Neural cell (in vitro differentiated cells): ENCODE measurements around the gene NDUFB7.

Experiments used
- EP300 ChIP-seq: fragments of 450-650 bp; conservative IDR thresholded peaks from 2 replicates; pipeline ENCODE4 v1.6.1; 2014; ENCODE audit warnings: antibody characterized with exemption, mild to moderate bottlenecking, moderate library complexity; ENCODE audit not compliant: poor library complexity, severe bottlenecking
- EZH2 ChIP-seq: fragments of 200-600, 300-800 bp; shearing (Covaris generic), sonication (generic); IDR thresholded peaks from 2 replicates; pipeline ENCODE4 v1.6.1; 2014; ENCODE audit warnings: antibody characterized with exemption, low read length, borderline replicate concordance, mild to moderate bottlenecking; ENCODE audit not compliant: insufficient read depth, poor library complexity, severe bottlenecking
- MXI1 ChIP-seq: fragments of 450-650 bp; conservative IDR thresholded peaks from 2 replicates; pipeline ENCODE4 v1.6.1; 2014; ENCODE audit warnings: antibody characterized with exemption, mild to moderate bottlenecking; ENCODE audit not compliant: poor library complexity, severe bottlenecking
- POLR2AphosphoS5 ChIP-seq: IDR thresholded peaks from 2 replicates; pipeline ENCODE4 v1.6.1; 2012
- RAD21 ChIP-seq: fragments of 450-650 bp; conservative IDR thresholded peaks from 2 replicates; pipeline ENCODE4 v1.6.1; 2014; ENCODE audit warnings: antibody characterized with exemption, mild to moderate bottlenecking, moderate library complexity
- SMC3 ChIP-seq: fragments of 450-650 bp; conservative IDR thresholded peaks from 2 replicates; pipeline ENCODE4 v1.6.1; 2014; ENCODE audit warnings: antibody characterized with exemption, mild to moderate bottlenecking, moderate library complexity; ENCODE audit not compliant: poor library complexity
- TAF1 ChIP-seq: IDR thresholded peaks from 2 replicates; pipeline ENCODE4 v1.6.1; 2012; ENCODE audit warnings: low read depth
- TF ChIP-seq, protein P1 (sequence below): fragments of 450-650 bp; IDR thresholded peaks from 2 replicates; pipeline ENCODE4 v1.5.1; 2014; ENCODE audit warnings: antibody characterized with exemption, mild to moderate bottlenecking, moderate library complexity; ENCODE audit not compliant: poor library complexity, severe bottlenecking

DNA sequence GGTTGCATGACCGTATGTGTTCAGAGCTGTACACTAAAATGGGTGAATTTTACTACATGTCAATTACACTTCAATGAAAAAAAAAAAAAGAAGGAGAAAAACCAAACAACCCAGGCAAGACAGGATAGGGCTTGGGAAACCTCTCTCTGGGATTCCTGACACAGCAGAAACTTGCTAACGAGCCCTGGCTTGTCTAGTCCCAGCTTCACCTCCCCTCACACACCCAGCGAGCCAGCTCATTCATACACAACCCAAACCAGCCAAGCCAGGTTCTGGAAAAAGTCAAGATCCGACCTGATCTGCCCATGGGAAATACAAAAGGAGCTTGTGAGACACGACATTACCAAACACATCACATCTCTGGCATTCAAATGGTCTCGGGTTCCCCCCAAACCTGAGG lies 46.1 kb downstream of the NDUFB7 start:
- no peak for TF ChIP-seq MXI1
- no peak for TF ChIP-seq EP300
- no peak for TF ChIP-seq POLR2AphosphoS5
- TF ChIP-seq, protein P1, sequence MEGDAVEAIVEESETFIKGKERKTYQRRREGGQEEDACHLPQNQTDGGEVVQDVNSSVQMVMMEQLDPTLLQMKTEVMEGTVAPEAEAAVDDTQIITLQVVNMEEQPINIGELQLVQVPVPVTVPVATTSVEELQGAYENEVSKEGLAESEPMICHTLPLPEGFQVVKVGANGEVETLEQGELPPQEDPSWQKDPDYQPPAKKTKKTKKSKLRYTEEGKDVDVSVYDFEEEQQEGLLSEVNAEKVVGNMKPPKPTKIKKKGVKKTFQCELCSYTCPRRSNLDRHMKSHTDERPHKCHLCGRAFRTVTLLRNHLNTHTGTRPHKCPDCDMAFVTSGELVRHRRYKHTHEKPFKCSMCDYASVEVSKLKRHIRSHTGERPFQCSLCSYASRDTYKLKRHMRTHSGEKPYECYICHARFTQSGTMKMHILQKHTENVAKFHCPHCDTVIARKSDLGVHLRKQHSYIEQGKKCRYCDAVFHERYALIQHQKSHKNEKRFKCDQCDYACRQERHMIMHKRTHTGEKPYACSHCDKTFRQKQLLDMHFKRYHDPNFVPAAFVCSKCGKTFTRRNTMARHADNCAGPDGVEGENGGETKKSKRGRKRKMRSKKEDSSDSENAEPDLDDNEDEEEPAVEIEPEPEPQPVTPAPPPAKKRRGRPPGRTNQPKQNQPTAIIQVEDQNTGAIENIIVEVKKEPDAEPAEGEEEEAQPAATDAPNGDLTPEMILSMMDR, result no peak
- no peak for TF ChIP-seq EZH2
- TF ChIP-seq SMC3, result no peak
- TF ChIP-seq RAD21, result no peak
- no peak for TF ChIP-seq TAF1
